Measurements from ENCODE around the gene INHBC. TPM values are rescaled to one million over a fixed set of nuclear protein-coding genes. Genes with fewer than 3 reads are reported as not detected.
A peak's percentile ranks its signal among the peaks of the same experiment; 100 is the strongest.

INHBC gene
- total RNA-seq, 1 experiment from 2014 or later: 0.35 TPM

DNA sequence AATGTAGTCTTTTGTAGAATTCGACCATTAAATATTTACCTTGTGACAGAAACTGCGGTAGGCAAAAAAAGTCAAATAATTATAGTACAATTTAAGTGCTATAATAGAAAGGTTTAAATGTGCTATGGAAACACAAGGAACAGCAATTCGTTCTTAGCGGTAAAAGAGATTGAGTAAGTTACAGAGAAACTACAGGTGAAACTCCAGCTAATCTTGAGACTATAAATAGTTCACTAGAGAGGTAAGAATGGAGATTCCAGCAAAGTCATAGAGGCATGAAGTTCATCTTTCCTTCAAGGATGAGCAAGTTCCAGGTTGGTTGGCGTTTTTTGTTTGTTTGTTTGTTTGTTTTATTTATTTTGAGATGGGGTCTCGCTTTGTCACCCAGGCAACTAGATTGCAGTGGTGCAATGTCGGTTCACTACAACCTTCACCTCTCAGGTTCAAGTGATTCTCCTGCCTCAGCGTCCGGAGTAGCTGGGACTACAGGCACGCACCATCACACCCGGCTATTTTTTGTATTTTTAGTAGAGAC is 2.9 kb upstream of the INHBC start:
- Histone ChIP-seq H3F3A (ENCODE audit: insufficient read depth, low read depth) (peaks cover 7% of the 10 kb centered on the region; the same call in 1 of the 2 replicates), H3K4me2 (peak overlapping the region; percentile 93), H2AFZ (peak overlapping the region; percentile 97), H4K20me1 (ENCODE audit: insufficient read depth) (no peaks in the 10 kb centered on the region), H3K27me3 (ENCODE audit: insufficient read depth, low read depth) (no peaks in the 10 kb centered on the region), H3K36me3 (ENCODE audit: low read depth) (no peaks in the 10 kb centered on the region), H3K9me2 (ENCODE audit: insufficient read depth) (no peaks in the 10 kb centered on the region), H3K4me3 (peak overlapping the region; percentile 74), H3K4me1 (replicated peaks; ENCODE audit: insufficient read depth) (peaks cover 18% of the 10 kb centered on the region), H3K9me3 (ENCODE audit: insufficient read depth, low read depth) (no peaks in the 10 kb centered on the region), H3K27ac (peak overlapping the region; percentile 91), H3K79me2 (ENCODE audit: low read depth) (peaks cover 18% of the 10 kb centered on the region)
- intact Hi-C loops (cut with micrococcal nuclease; ENCODE audit: unreplicated experiment): no loop called here
- CTCF ChIA-PET: interaction anchor here (0.6 to 0.7 kb wide), 2 partner anchors 23 to 85 kb away, joined by 3 to 4 read pairs; partner anchors contain the start of gene INHBE
- POLR2A ChIA-PET (ENCODE audit: unreplicated experiment): no interaction called here
- no TSS peak for BruUV-seq (replicated peaks)
- TF ChIP-seq EZH2 (IDR thresholded peaks at IDR 0.05; ENCODE audit: low read depth): no peak
- TF ChIP-seq, protein P1, sequence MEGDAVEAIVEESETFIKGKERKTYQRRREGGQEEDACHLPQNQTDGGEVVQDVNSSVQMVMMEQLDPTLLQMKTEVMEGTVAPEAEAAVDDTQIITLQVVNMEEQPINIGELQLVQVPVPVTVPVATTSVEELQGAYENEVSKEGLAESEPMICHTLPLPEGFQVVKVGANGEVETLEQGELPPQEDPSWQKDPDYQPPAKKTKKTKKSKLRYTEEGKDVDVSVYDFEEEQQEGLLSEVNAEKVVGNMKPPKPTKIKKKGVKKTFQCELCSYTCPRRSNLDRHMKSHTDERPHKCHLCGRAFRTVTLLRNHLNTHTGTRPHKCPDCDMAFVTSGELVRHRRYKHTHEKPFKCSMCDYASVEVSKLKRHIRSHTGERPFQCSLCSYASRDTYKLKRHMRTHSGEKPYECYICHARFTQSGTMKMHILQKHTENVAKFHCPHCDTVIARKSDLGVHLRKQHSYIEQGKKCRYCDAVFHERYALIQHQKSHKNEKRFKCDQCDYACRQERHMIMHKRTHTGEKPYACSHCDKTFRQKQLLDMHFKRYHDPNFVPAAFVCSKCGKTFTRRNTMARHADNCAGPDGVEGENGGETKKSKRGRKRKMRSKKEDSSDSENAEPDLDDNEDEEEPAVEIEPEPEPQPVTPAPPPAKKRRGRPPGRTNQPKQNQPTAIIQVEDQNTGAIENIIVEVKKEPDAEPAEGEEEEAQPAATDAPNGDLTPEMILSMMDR (conservative IDR thresholded peaks at IDR 0.05): no peak
- DNase-seq: peak in 1 of 2 experiments; percentile 50

DNA sequence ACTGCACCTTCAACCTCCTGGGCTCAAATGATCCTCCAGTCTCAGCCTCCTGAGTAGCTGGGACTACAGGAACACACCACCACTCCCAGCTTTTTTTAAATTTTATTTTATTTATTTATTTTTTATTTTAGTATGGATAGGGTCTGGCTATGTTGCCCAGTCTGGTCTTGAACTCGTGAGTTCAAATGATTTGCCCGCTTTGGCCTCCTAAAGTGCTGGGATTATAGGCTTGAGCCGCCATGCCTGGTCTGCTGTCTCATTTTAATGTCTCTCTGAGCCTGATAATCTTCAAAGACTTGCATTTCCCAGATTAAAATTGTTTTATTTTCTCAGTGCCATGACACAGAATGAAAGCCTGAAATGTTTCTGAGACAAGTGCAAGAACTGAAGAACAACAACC is 1.2 kb upstream of the INHBC start:
- CTCF ChIA-PET: no interaction called here
- no peaks in the 10 kb centered on the region for H3K9me3 ChIP-seq (ENCODE audit: insufficient read depth, low read depth)
- POLR2A ChIA-PET (ENCODE audit: unreplicated experiment): interaction anchor here (0.6 kb wide), 1 partner anchor 911 kb away, joined by 3 read pairs; no protein-coding TSS in a partner anchor
- no peak overlapping the region for H2AFZ ChIP-seq
- no peak for DNase-seq
- H3K4me3 ChIP-seq: no peak overlapping the region
- peaks cover 18% of the 10 kb centered on the region for H3K4me1 ChIP-seq (replicated peaks; ENCODE audit: insufficient read depth)
- no peaks in the 10 kb centered on the region for H4K20me1 ChIP-seq (ENCODE audit: insufficient read depth)
- H3K79me2 ChIP-seq (ENCODE audit: low read depth): peaks cover 18% of the 10 kb centered on the region
- intact Hi-C loops (cut with micrococcal nuclease; ENCODE audit: unreplicated experiment): no loop called here
- no peaks in the 10 kb centered on the region for H3K27me3 ChIP-seq (ENCODE audit: insufficient read depth, low read depth)
- no peaks in the 10 kb centered on the region for H3K9me2 ChIP-seq (ENCODE audit: insufficient read depth)
- H3K4me2 ChIP-seq: no peak overlapping the region
- peaks cover 5% of the 10 kb centered on the region; the same call in 1 of the 2 replicates for H3F3A ChIP-seq (ENCODE audit: insufficient read depth, low read depth)
- BruUV-seq (replicated peaks): no TSS peak
- no peaks in the 10 kb centered on the region for H3K36me3 ChIP-seq (ENCODE audit: low read depth)
- no peak overlapping the region for H3K27ac ChIP-seq
- TF ChIP-seq, protein P1 (conservative IDR thresholded peaks at IDR 0.05): no peak
- no peak for TF ChIP-seq EZH2 (IDR thresholded peaks at IDR 0.05; ENCODE audit: low read depth)

DNA sequence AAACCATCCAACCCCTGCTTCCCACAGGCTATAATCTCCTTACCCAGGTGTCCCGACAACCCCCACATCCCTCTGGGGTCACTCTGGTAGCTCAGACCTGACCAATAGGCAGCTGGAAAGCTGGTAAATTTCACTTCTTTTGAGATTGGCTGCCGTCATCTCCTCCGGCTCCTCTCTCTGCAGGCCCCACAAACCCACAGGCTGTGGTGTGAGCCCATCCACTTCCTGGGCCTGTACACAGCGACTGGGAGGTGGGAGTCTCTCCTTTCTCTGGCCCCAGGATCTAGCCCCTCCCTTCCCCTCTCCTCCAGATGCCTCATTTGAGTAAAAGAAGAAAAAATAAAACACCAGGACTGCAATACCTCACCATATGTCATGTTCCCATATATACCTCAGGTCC is 709 bp downstream of the INHBC start:
- Histone ChIP-seq H3K36me3 (ENCODE audit: low read depth) (no peaks in the 10 kb centered on the region), H3K27me3 (ENCODE audit: insufficient read depth, low read depth) (no peaks in the 10 kb centered on the region), H3K9me2 (ENCODE audit: insufficient read depth) (no peaks in the 10 kb centered on the region), H3K4me1 (replicated peaks; ENCODE audit: insufficient read depth) (0 out of 2 replicates have a peak, but pooled peaks cover 8% of the 10 kb centered on the region), H3F3A (ENCODE audit: insufficient read depth, low read depth) (peaks cover 5% of the 10 kb centered on the region; the same call in 1 of the 2 replicates), H4K20me1 (ENCODE audit: insufficient read depth) (no peaks in the 10 kb centered on the region), H3K79me2 (ENCODE audit: low read depth) (no peaks in the 10 kb centered on the region), H3K4me2 (no peak overlapping the region), H3K9me3 (ENCODE audit: insufficient read depth, low read depth) (no peaks in the 10 kb centered on the region), H3K4me3 (no peak overlapping the region), H3K27ac (no peak overlapping the region), H2AFZ (no peak overlapping the region)
- ChIA-PET POLR2A (ENCODE audit: unreplicated experiment) (no interaction called here), CTCF (no interaction called here)
- intact Hi-C loops (cut with micrococcal nuclease; ENCODE audit: unreplicated experiment): no loop called here
- DNase-seq: no peak
- no TSS peak for BruUV-seq (replicated peaks)
- TF ChIP-seq, protein P1 (conservative IDR thresholded peaks at IDR 0.05): no peak
- no peak for TF ChIP-seq EZH2 (IDR thresholded peaks at IDR 0.05; ENCODE audit: low read depth)
